OCI-M2 (cell line): ENCODE data around the gene SH2D7.

ENCODE experiments used
- DNase-seq: peaks from one replicate; lab custom pipeline; 2025; ENCODE audit not compliant: unreplicated experiment; lab: John Stamatoyannopoulos, UW

SH2D7 gene

GRCh38 chr15:78092261-78093041 lies at the start of gene SH2D7:
SH2D7 (plus strand) TSS chr15:78092561; CDS start chr15:78092585, 24 bp downstream.
- no peak for DNase-seq

- no peak for DNase-seq
These were observed 47.8 kb upstream of the SH2D7 start for GRCh38 chr15:78044407-78045155.

GRCh38 chr15:78045189-78045588 lies 47.2 kb upstream of the SH2D7 start:
- DNase-seq: no peak

- DNase-seq: no peak
These were observed 45.5 kb upstream of the SH2D7 start for GRCh38 chr15:78046796-78047341.

GRCh38 chr15:78047761-78048627 lies 44.4 kb upstream of the SH2D7 start:
- DNase-seq: no peak

GRCh38 chr15:78048628-78048920 lies 43.8 kb upstream of the SH2D7 start:
- no peak for DNase-seq

GRCh38 chr15:78049691-78050440 lies 42.5 kb upstream of the SH2D7 start:
- no peak for DNase-seq

GRCh38 chr15:78050441-78050809 lies 41.9 kb upstream of the SH2D7 start:
- DNase-seq: no peak

- DNase-seq: no peak
These were observed 41.5 kb upstream of the SH2D7 start for GRCh38 chr15:78050826-78051225.

- no peak for DNase-seq
These were observed 40.8 kb upstream of the SH2D7 start for GRCh38 chr15:78051596-78051995.

GRCh38 chr15:78052001-78052401 lies 40.4 kb upstream of the SH2D7 start:
- DNase-seq: no peak

GRCh38 chr15:78052545-78052944 lies 39.8 kb upstream of the SH2D7 start:
- no peak for DNase-seq

- DNase-seq: no peak
These were observed 37.8 kb upstream of the SH2D7 start for GRCh38 chr15:78054518-78054917.

- no peak for DNase-seq
These were observed 37.4 kb upstream of the SH2D7 start for GRCh38 chr15:78054966-78055365.

- no peak for DNase-seq
These were observed 36.2 kb upstream of the SH2D7 start for GRCh38 chr15:78055919-78056713.

- DNase-seq: no peak
These were observed 35.6 kb upstream of the SH2D7 start for GRCh38 chr15:78056714-78057269.

GRCh38 chr15:78057803-78058202 lies 34.6 kb upstream of the SH2D7 start:
- DNase-seq: no peak

- DNase-seq: no peak
These were observed 33.9 kb upstream of the SH2D7 start for GRCh38 chr15:78058401-78058935.

- no peak for DNase-seq
These were observed 33.1 kb upstream of the SH2D7 start for GRCh38 chr15:78059110-78059839.
